ENCODE results near the gene APOBEC3G.

DNA sequence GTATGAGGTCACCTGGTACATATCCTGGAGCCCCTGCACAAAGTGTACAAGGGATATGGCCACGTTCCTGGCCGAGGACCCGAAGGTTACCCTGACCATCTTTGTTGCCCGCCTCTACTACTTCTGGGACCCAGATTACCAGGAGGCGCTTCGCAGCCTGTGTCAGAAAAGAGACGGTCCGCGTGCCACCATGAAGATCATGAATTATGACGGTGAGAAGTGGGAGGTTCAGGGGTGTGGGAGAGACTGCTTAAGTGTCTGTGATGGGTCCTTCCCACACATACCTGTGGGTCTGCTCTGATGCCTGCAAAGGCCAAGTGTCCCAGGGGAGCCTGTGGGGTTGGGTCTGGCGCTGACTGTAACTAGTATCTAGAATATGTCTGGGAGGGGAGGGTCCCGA is 3.9 kb downstream of the APOBEC3G start:
- no peak for TF ChIP-seq POLR2A (IDR thresholded peaks at IDR 0.05; ENCODE audit: low read depth, low read length)
- TF ChIP-seq POLR2AphosphoS5 (IDR thresholded peaks at IDR 0.05; ENCODE audit: low read depth, low read length): no peak
- TF ChIP-seq POU2F2 (IDR thresholded peaks at IDR 0.05; ENCODE audit: low read depth, low read length): no peak
- TF ChIP-seq SPI1 (IDR thresholded peaks at IDR 0.05; ENCODE audit: low read depth, low read length): no peak

All from GM12891 (cell line).